ENCODE measurements around the gene HS3ST2.

GRCh38 chr16:22882981-22883380 is 69.0 kb downstream of the HS3ST2 start:
- no peak for TF ChIP-seq SP1 (IDR thresholded peaks at IDR 0.05)
- no peak for TF ChIP-seq ZNF384 (IDR thresholded peaks at IDR 0.05)
- no peak for TF ChIP-seq FOXK2 (IDR thresholded peaks at IDR 0.05)
- TF ChIP-seq ARNT (IDR thresholded peaks at IDR 0.05) = no peak
- TF ChIP-seq ELF4 (IDR thresholded peaks at IDR 0.05) = no peak
- no peak for TF ChIP-seq HDGF (IDR thresholded peaks at IDR 0.05; ENCODE audit: borderline replicate concordance)
- TF ChIP-seq L3MBTL2 (conservative IDR thresholded peaks at IDR 0.05) = no peak
- no peak for TF ChIP-seq TARDBP (IDR thresholded peaks at IDR 0.05)
- TF ChIP-seq FOXA1 (IDR thresholded peaks at IDR 0.05) = no peak
- TF ChIP-seq BHLHE40 (IDR thresholded peaks at IDR 0.05; ENCODE audit: borderline replicate concordance) = no peak
- no peak for TF ChIP-seq SUZ12 (IDR thresholded peaks at IDR 0.05)
- no peak for TF ChIP-seq CTBP1 (IDR thresholded peaks at IDR 0.05; ENCODE audit: borderline replicate concordance)
- no peak for TF ChIP-seq NFRKB (IDR thresholded peaks at IDR 0.05)
- no peak for TF ChIP-seq FOXM1 (IDR thresholded peaks at IDR 0.05; ENCODE audit: borderline replicate concordance)

All from HEK293T (cell line).